GM19023 (cell line): ENCODE results near the gene CTBS.
A peak's percentile ranks its signal among the peaks of the same experiment; 100 is the strongest.
"Not testable (repeated sequence)": the region's sequence is repeated elsewhere in the genome, so short reads cannot be mapped to it uniquely, and the experiment has no call there.

Experiments
- ATAC-seq: cut with Tn5 transposase; IDR thresholded peaks from one replicate; pipeline ENCODE4 v1.9.1; 2021; ENCODE audit warnings: mild to moderate bottlenecking, moderate library complexity; ENCODE audit not compliant: unreplicated experiment

The CTBS gene

DNA sequence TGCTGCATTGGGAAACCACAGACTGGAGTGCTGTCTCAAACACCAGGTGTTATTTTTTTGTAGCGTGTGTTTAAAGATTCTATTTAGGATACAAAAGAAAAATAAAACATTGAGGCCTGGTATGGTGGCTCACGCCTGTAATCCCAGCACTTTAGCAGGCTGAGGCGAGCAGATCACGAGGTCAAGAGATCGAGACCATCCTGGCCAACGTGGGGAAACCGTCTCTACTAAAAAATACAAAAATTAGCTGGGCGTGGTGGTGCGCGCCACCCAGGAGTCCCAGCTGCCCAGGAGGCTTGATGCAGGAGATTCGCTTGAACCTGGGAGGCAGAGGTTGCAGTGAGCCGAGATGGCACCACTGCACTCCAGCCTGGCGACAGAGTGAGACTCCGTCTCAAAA, 66.4 kb downstream of the CTBS start:
- not testable (repeated sequence) for ATAC-seq

DNA sequence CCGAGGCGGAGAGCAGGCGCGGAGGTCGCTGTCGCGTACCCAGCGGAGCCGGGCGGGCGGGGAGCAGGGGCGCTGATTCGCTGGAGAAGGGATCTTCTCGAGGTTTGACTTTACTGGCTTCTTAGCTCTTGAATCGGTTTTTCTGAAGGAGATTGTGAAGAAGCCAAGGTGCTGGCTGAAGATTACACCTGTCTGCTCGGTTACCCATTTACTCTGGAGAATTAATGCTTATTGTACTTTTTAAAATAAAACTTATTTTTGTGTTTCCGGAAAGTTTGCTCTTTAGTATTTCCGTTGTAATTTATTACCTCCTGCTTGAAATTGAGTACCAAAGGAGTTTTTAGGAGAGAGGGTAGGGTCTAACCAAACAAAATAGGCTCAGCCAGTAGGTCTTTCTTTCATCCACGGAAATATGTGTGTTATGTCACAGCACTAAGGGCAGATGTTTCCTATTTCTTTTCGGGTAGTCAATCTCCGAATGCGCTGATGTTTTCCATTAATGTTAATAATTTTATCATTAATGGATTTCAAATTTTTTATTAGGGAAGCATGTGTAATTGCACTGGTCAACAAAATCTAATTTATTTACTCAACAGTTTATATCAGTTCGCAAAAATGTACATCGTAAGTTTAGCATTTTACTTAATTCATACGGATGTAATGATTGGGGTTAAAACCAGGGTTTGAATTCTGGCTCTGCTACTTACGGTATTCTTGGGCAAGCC, 67.3 kb downstream of the CTBS start:
- ATAC-seq: no peak

GRCh38 chr1:84506002-84506728, 68.1 kb downstream of the CTBS start, which contains the start of the genes GNG5 and SPATA1:
TSS of gene GNG5 (minus strand) at chr1:84506581. CDS start at chr1:84506091, 490 bp downstream.
TSS of gene SPATA1 (plus strand) at chr1:84506386. CDS start at chr1:84516360, 9,974 bp downstream.
- peak; percentile 86 for ATAC-seq

GRCh38 chr1:84505493-84506001, 68.7 kb downstream of the CTBS start:
- peak; percentile 44 for ATAC-seq

- no peak for ATAC-seq
Observed at GRCh38 chr1:84504580-84505492, 69.4 kb downstream of the CTBS start.

DNA sequence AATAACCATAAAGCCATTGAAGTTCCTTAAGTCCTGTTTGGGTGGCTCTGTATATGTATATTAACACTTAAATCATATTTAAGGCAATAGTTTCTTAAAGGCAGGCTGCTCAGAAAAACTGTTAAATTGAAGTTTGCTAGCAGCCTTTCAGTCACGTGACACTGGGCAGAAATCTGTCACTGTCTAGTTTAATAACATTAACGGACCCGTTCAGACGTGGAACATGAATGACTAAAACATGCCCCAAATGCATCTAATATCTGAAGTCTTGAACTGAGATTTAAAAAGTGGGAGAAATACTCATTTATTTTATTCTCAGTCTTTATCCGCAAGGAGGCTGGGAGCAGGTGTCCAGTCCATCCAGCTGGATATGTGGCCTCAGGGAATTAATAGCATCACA, 71.3 kb downstream of the CTBS start:
- ATAC-seq: no peak
